HCT116 (cell line): ENCODE data around the gene ST3GAL5. TPM values are rescaled to one million over a fixed set of nuclear protein-coding genes. Genes with fewer than 3 reads are reported as not detected.

Experiments used
- ATAC-seq: fragments of 200-7000 bp; cut with Tn5 transposase; 2 replicates; pipeline ENCODE4 v1.9.1; 2020; ENCODE audit warnings: mild to moderate bottlenecking, moderate library complexity
- BruUV-seq: library from RNA; stranded (reverse); fragments of 400-500 nt; replicated peaks from 2 replicates; lab custom pipeline; 2021; lab: Mats Ljungman, UMichigan
- CTCF ChIA-PET: fragments of 300-600 bp; sonication (Branson Sonifier 250); formaldehyde crosslinking; loops from one replicate; lab custom pipeline; 2021; ENCODE audit warnings: antibody characterized with exemption; lab: Charles Lee
- POLR2A ChIA-PET: fragments of 300-600, 350-600 bp; sonication (Branson Sonifier 250); formaldehyde crosslinking; loops from one replicate; lab custom pipeline; 2021; ENCODE audit warnings: antibody characterized with exemption; lab: Charles Lee
- RAD21 ChIA-PET, 2 experiments: fragments of 300-600 bp; sonication (Branson Sonifier 250); formaldehyde crosslinking; loops; one replicate each; lab custom pipeline; 2023; ENCODE audit warnings: low total read pairs in 2 of 2; ENCODE audit not compliant: uncharacterized antibody in 2 of 2, unreplicated experiment in 2 of 2, low non-redundant PET in 1 of 2; lab: Charles Lee
- DNase-seq: peaks from one replicate; pipeline ENCODE4 v3.0.0-alpha.2; 2010; ENCODE audit warnings: low read depth, low spot score
- H2AFZ ChIP-seq: fragments of 200-600 bp; shearing (Covaris generic), sonication (generic); 2 replicates; pipeline ENCODE4 v1.6.1; 2017; ENCODE audit warnings: low read depth, mixed run types, mixed read lengths, antibody characterized with exemption, low read length; ENCODE audit not compliant: poor library complexity, severe bottlenecking
- H3K27ac ChIP-seq: 2 replicates; pipeline ENCODE4 v1.5.1; 2012; ENCODE audit warnings: low read depth, low read length
- H3K27me3 ChIP-seq: fragments of 200-600 bp; sonication (generic); 2 replicates; pipeline ENCODE4 v1.6.1; 2016; ENCODE audit warnings: mixed run types, low read length, mixed read lengths; ENCODE audit not compliant: insufficient read depth
- H3K36me3 ChIP-seq, 2 experiments: fragments of 200-500 bp in 1 of 2; fragments of 200-600 bp in 1 of 2; sonication (Bioruptor generic) in 1 of 2; sonication (generic) in 1 of 2; 2 replicates each; pipeline versions ENCODE4 v1.5.1 to v1.6.1; 2014 to 2016; ENCODE audit warnings: low read length in 2 of 2, inconsistent platforms in 1 of 2, mixed read lengths in 1 of 2, mixed run types in 1 of 2; ENCODE audit not compliant: insufficient read depth in 2 of 2, control insufficient read depth in 1 of 2
- H3K4me1 ChIP-seq, 2 experiments: fragments of 200-600 bp in 1 of 2; sonication (generic) in 1 of 2; 2 replicates each; pipeline versions ENCODE4 v1.5.1 to v1.6.1; 2012 to 2017; ENCODE audit warnings: low read length in 2 of 2, inconsistent platforms in 1 of 2, mild to moderate bottlenecking in 1 of 2, mixed read lengths in 1 of 2, mixed run types in 1 of 2, moderate library complexity in 1 of 2; ENCODE audit not compliant: insufficient read depth in 2 of 2, control insufficient read depth in 1 of 2
- H3K4me2 ChIP-seq: fragments of 200-600 bp; sonication (generic); 2 replicates; pipeline ENCODE4 v1.6.1; 2017; ENCODE audit warnings: mixed run types, low read length, mixed read lengths
- H3K4me3 ChIP-seq, 2 experiments: fragments of 200-600 bp in 1 of 2; sonication (generic) in 1 of 2; replicated peaks in 1 of 2; 2 replicates each; pipeline ENCODE4 v1.5.1; 2011 to 2016; ENCODE audit warnings: low read length in 2 of 2, control low read depth in 1 of 2, low read depth in 1 of 2, mild to moderate bottlenecking in 1 of 2, mixed read lengths in 1 of 2, mixed run types in 1 of 2
- H3K79me2 ChIP-seq: fragments of 200-600 bp; sonication (generic); 2 replicates; pipeline ENCODE4 v1.6.1; 2017; ENCODE audit warnings: mild to moderate bottlenecking, mixed run types, low read length, moderate library complexity, mixed read lengths; ENCODE audit not compliant: insufficient read depth
- H3K9ac ChIP-seq: fragments of 200-600 bp; sonication (generic); 2 replicates; pipeline ENCODE4 v1.6.1; 2016; ENCODE audit warnings: low read length, mixed read lengths
- H3K9me2 ChIP-seq: fragments of 200-600 bp; sonication (generic), shearing (Covaris generic); 2 replicates; pipeline ENCODE4 v1.6.1; 2017; ENCODE audit warnings: mixed run types, mild to moderate bottlenecking, moderate library complexity; ENCODE audit not compliant: insufficient read depth
- H3K9me3 ChIP-seq, 2 experiments: fragments of 200-500 bp in 1 of 2; fragments of 200-600 bp in 1 of 2; sonication (Bioruptor generic) in 1 of 2; sonication (generic) in 1 of 2; 2 replicates each; pipeline ENCODE4 v1.6.1; 2014 to 2017; ENCODE audit warnings: low read length in 2 of 2, mixed read lengths in 2 of 2, inconsistent platforms in 1 of 2, low read depth in 1 of 2, mild to moderate bottlenecking in 1 of 2, mixed run types in 1 of 2, moderate library complexity in 1 of 2; ENCODE audit not compliant: control insufficient read depth in 1 of 2, insufficient read depth in 1 of 2
- H4K20me1 ChIP-seq: fragments of 200-600 bp; sonication (generic), shearing (Covaris generic); 2 replicates; pipeline ENCODE4 v1.6.1; 2017; ENCODE audit warnings: mixed run types, mild to moderate bottlenecking, moderate library complexity; ENCODE audit not compliant: insufficient read depth
- ATF3 ChIP-seq: IDR thresholded peaks from 2 replicates; pipeline ENCODE4 v1.6.1; 2012
- EZH2 ChIP-seq: fragments of 200-600 bp; sonication (generic); IDR thresholded peaks from 2 replicates; pipeline ENCODE4 v1.6.1; 2017; ENCODE audit warnings: antibody characterized with exemption, mixed run types
- EZH2phosphoT487 ChIP-seq: fragments of 200-600 bp; IDR thresholded peaks from 2 replicates; pipeline ENCODE4 v1.6.1; 2018; ENCODE audit warnings: antibody characterized with exemption, borderline replicate concordance
- POLR2A ChIP-seq: IDR thresholded peaks from 2 replicates; pipeline ENCODE4 v1.7.0; 2011; ENCODE audit warnings: borderline replicate concordance; ENCODE audit not compliant: insufficient read depth, insufficient read length; ENCODE audit errors: extremely low read depth
- YY1 ChIP-seq: IDR thresholded peaks from 2 replicates; pipeline ENCODE4 v1.6.1; 2011; ENCODE audit warnings: low read length, low read depth, moderate library complexity, mild to moderate bottlenecking; ENCODE audit not compliant: insufficient replicate concordance; ENCODE audit errors: extremely low read depth
- intact Hi-C: fragments of 100-400 bp; cut with micrococcal nuclease; formaldehyde crosslinking; loops from 2 replicates; pipeline ENCODE4 v1.10.0; 2022
- total RNA-seq: library from RNA; stranded (reverse); gene quantifications from one replicate; pipeline ENCODE4 v1.2.1, GENCODE V29; 2021; ENCODE audit not compliant: unreplicated experiment
- TF ChIP-seq, protein P1 (sequence below): IDR thresholded peaks from 2 replicates; pipeline ENCODE4 v1.6.1; 2012
- TF ChIP-seq, protein P2 (sequence below): IDR thresholded peaks from 2 replicates; pipeline ENCODE4 v1.6.1; 2012; ENCODE audit warnings: low read depth

The ST3GAL5 gene
- total RNA-seq, 1 experiment from 2014 or later, result 14.8 TPM

DNA sequence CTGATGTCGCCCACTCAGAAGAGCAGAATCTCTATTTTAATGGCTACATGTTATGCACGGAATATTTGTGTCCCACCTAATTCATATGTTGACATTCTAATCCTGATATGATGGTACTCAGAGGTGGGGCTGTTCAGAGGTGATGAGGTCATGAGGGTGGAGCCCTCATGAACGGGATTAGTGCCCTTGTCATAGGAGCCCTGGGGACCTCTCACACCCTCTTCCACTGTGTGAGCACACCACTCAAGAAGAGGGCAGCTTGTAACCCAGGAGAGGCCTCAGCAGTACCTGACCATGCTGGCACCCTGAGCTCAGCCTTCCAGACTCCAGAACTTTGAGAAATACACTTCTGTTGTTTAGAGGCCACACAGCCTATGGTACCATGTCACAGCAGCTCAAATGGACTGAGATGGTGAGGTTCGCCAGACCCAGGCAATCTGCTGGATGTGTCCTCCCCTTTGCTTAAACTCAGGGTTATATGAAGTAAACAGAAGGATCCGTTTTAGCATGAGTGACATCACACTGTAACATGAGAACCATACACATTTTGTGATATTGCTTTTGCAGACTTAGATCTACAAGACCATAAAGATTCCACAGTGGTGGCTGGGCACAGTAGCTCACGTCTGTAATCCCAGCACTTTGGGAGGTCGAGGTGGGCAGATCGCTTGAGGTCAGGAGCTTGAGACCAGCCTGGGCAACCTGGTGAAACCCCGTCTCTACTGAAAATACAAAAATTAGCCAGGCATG is 86.3 kb downstream of the ST3GAL5 start:
- DNase-seq (no peak), ATAC-seq (no peak)
- Histone ChIP-seq H3K79me2 (no peaks in the 10 kb centered on the region), H3K4me2 (no peak overlapping the region), H3K9ac (no peak overlapping the region), H2AFZ (no peak overlapping the region), H3K36me3 (no peaks in the 10 kb centered on the region), H3K9me2 (no peaks in the 10 kb centered on the region), H3K4me3 (no peak overlapping the region), H3K27ac (no peak overlapping the region), H3K27me3 (no peaks in the 10 kb centered on the region), H3K9me3 (no peaks in the 10 kb centered on the region), H3K4me1 (peaks cover 11 to 19% of the 10 kb centered on the region in 2 experiments; a peak in 3 of 4 replicates), H4K20me1 (no peaks in the 10 kb centered on the region)
- BruUV-seq, result no TSS peak
- TF ChIP-seq EZH2 (no peak), YY1 (no peak), EZH2phosphoT487 (no peak), POLR2A (no peak), ATF3 (no peak)
- TF ChIP-seq, protein P1, sequence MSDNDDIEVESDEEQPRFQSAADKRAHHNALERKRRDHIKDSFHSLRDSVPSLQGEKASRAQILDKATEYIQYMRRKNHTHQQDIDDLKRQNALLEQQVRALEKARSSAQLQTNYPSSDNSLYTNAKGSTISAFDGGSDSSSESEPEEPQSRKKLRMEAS, result no peak
- TF ChIP-seq, protein P2, sequence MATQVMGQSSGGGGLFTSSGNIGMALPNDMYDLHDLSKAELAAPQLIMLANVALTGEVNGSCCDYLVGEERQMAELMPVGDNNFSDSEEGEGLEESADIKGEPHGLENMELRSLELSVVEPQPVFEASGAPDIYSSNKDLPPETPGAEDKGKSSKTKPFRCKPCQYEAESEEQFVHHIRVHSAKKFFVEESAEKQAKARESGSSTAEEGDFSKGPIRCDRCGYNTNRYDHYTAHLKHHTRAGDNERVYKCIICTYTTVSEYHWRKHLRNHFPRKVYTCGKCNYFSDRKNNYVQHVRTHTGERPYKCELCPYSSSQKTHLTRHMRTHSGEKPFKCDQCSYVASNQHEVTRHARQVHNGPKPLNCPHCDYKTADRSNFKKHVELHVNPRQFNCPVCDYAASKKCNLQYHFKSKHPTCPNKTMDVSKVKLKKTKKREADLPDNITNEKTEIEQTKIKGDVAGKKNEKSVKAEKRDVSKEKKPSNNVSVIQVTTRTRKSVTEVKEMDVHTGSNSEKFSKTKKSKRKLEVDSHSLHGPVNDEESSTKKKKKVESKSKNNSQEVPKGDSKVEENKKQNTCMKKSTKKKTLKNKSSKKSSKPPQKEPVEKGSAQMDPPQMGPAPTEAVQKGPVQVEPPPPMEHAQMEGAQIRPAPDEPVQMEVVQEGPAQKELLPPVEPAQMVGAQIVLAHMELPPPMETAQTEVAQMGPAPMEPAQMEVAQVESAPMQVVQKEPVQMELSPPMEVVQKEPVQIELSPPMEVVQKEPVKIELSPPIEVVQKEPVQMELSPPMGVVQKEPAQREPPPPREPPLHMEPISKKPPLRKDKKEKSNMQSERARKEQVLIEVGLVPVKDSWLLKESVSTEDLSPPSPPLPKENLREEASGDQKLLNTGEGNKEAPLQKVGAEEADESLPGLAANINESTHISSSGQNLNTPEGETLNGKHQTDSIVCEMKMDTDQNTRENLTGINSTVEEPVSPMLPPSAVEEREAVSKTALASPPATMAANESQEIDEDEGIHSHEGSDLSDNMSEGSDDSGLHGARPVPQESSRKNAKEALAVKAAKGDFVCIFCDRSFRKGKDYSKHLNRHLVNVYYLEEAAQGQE, result no peak
- ChIA-PET POLR2A (no interaction called here), RAD21 (no interaction called here), CTCF (interaction anchor here (1.5 to 1.6 kb wide), 3 partner anchors 8 to 73 kb away, joined by 3 to 4 read pairs (median 4); no protein-coding TSS in a partner anchor)
- intact Hi-C loops, result no loop called here
